Ramos (cell line): ENCODE measurements around the gene ARMC3.
"Not testable (repeated sequence)": the region's sequence is repeated elsewhere in the genome, so short reads cannot be mapped to it uniquely, and the experiment has no call there.

Source experiments
- in situ Hi-C: fragments of 300-500 bp; cut with MboI; formaldehyde crosslinking; loops from one replicate; pipeline ENCODE4 v1.14.3; 2022; ENCODE audit warnings: low sequenced_read_pairs; ENCODE audit not compliant: unreplicated experiment

Gene ARMC3, protein sequence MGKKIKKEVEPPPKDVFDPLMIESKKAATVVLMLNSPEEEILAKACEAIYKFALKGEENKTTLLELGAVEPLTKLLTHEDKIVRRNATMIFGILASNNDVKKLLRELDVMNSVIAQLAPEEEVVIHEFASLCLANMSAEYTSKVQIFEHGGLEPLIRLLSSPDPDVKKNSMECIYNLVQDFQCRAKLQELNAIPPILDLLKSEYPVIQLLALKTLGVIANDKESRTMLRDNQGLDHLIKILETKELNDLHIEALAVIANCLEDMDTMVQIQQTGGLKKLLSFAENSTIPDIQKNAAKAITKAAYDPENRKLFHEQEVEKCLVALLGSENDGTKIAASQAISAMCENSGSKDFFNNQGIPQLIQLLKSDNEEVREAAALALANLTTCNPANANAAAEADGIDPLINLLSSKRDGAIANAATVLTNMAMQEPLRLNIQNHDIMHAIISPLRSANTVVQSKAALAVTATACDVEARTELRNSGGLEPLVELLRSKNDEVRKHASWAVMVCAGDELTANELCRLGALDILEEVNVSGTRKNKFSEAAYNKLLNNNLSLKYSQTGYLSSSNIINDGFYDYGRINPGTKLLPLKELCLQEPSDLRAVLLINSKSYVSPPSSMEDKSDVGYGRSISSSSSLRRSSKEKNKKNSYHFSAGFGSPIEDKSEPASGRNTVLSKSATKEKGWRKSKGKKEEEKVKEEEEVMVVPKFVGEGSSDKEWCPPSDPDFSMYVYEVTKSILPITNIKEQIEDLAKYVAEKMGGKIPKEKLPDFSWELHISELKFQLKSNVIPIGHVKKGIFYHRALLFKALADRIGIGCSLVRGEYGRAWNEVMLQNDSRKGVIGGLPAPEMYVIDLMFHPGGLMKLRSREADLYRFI

DNA sequence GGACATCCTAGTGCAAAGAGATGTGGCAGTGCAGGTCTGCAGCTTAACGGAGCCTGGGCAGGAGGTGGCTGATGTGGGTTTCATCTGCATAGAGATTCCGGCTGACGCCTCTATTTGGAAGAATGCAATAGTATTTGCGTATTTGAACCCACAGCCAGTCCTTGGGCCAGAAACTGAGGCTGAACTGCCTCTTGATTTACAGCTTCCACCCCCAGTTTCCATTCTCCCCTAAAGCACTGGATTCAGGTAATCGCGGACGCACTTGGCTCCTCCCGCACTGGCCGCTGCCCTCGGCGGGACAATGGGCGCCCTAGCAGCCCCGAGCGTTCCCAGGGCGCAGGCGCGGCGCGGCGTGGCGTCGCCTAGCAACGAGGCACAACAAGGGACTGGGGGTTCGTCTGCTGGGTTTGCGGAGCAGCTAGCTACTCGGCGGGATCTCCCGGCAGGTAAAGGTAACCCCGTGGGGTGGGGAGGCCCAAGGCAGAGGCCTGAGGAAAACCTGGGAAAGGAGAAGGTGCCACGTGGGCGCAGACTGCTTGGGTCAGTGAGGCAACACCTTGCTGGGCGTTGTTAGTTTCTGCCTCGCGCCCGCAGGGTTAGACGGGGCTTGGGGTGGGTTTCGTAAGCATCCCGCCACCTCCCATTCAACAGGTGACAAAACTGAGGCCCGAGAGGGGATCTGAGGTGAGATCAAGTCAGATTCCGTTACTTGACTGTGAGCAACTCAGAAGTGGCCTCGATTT is at the start of gene ARMC3:
TSS of gene ARMC3 (plus strand) at position 393 of the 743 bp plus-strand sequence. CDS start 3,944 bp downstream, outside the sequence.
- in situ Hi-C loops = no loop called here

DNA sequence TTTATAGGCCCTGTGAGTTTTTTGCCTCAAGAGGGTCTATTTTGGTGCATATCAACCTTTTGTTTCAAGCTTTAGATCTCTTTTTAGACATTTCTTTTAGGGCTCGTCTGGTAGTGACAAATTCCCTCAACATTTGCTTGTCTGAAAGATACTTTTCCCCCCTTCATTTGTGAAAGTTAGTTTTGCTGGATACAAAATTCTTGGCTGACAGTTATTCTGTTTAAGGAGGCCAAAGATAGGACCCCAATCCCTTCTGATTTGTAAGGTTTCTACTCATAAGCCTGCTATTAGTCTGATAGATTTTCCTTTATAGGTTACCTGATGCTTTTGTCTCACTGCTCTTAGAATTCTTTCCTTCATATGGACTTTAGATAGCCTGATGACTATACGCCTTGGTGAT is 36.1 kb upstream of the ARMC3 start:
- in situ Hi-C loops = no loop called here

DNA sequence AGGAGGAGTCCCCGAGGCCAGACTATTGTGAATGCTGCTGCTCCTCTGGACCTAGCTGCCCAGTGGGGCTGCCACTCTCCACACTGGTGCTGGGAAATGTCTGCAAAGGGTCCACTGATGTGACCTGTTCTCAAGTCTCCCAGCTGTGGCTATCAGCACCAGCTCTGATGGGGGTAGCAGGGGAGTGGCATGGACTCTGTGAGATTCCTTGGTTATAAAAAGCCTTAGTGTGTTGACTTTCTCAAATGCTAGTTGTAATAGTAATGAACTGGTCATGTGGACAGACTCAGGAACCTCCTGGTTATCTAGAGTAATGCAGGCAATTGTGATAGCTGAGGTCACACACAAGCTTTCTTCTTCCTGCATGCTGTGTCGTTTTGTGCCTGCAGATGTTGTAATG is 34.1 kb upstream of the ARMC3 start:
- in situ Hi-C loops = no loop called here

DNA sequence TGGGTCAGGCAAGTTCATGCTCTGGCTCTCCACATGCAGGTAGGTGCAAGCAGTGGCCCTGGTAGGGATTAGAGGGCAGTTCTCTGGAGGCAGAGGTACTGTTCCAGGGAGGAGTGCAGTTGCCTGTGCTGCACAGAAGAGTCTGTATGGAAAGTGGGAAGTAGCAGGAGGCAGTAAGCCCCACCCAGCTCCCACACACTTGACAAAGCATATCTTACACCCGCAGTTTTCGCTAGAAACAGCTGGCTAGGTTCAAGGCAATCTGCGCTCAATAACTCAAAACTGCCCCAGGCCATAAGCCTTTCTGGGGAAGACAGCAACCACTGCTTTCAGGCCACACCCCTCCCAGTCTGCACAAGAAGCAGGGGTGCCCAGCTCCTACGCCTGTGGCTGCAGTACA is 33.1 kb upstream of the ARMC3 start:
- in situ Hi-C loops = no loop called here

GRCh38 chr10:22895252-22895651 is 32.6 kb upstream of the ARMC3 start:
- in situ Hi-C loops = no loop called here

GRCh38 chr10:22897371-22897770 is 30.5 kb upstream of the ARMC3 start:
- in situ Hi-C loops = no loop called here

DNA sequence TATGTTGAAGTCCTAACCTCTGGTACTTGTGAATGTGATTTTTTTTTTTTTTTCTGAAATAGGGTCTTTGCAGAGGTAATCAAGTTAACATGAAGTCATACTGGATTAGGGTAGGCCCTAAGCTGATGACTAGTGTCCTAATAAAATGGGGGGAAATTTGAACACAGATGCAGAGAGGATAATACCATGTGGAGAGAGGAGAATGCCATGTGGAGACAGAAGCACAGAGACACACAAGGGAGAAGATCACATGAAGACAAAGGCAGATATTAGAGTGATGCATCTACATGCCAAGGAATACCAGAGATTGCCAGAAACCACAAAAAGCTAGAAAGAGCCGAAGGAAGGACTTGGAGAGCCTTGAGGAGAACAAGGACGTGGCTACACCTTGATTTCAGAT is 28.5 kb upstream of the ARMC3 start:
- in situ Hi-C loops = no loop called here

- in situ Hi-C loops = no loop called here
These were observed 28.1 kb upstream of the ARMC3 start for GRCh38 chr10:22899775-22900174.

DNA sequence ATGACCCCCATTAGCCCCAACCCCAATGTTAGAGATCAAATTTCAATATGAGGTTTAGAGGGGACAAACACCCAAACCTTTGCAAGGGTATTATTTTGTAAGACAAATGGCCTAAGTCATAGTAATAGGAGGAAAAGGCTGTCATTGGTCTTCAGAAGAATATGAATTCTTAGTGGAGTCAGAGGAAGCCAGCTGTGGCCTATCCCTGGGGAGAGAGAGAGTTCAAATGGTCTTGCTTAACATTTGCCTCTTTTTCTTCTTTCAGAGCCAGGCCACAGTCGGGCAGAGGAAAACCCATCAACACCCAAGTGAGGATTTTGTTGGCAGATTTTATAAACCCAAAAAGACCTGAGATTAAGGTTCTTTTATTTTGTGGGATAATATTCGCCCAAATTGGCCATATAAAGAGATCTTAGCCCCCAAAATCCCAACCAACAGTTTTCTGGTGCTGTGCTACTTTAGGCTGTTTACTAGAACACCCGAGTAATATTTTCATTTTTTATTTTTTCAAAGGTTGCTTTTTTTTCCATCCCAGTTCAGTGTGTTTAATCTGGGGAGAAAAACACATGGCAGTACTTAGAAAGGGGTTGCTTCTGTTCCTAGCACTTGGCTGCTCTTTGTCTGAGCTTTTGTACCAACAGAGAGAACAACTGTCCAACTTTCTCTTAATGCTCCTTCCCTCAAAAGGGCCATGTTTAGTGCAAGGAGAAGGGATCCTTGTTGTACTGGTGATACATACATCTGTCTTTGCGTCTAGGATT is 26.8 kb upstream of the ARMC3 start:
- in situ Hi-C loops = no loop called here

DNA sequence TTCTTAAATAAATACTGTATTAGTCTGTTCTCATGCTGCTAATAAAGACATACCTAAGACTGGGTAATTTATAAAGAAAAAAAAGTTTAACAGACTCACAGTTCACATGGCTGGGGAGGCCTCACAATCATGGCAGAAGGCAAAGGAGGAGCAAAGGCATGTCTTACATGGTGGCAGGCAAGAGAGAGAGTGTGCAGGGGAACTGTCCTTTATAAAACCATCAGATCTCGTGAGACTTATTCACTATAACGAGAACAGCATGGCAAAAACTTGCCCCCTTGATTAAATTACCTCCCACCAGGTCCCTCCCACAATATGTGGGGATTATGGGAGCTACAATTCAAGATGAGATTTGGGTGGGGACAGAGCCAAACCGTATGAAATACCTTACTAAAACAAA is 25.7 kb upstream of the ARMC3 start:
- in situ Hi-C loops = not testable (repeated sequence)

DNA sequence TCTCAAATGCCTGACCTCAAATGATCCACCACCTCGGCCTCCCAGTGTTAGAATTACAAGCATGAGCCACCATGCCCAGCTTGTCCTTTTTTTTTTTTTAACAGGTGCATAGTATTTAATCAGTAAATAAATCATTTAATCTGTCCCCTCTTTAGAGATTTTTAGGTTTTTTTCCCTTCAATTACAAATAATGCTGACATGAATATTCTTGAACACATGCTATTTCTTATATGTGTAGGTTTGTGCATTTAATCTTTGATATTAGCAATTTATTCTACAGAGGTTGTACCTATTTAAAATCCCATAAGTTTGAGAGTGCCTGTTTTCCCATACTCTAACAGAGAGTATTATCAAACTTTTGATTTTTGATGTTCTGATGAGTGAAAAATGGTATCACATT is 24.2 kb upstream of the ARMC3 start:
- in situ Hi-C loops = no loop called here

- in situ Hi-C loops = no loop called here
These were observed 21.1 kb upstream of the ARMC3 start for GRCh38 chr10:22906767-22907166.

- in situ Hi-C loops = no loop called here
These were observed 19.0 kb upstream of the ARMC3 start for GRCh38 chr10:22908837-22909236.

DNA sequence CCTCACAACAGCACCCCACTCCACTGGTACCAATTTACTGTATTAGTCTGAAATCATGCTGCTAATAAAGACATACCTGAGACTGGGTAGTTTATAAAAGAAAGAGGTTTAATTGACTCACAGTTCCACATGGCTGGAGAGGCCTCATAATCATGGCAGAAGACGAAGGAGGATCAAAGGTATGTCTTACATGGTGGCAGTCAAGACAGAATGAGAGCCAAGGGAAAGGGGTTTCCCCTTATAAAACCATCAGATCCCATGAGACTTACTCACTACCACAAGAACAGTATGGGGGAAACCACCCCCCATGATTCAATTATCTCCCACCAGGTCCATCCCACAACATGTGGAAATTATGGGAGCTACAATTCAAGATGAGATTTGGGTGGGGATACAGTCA is 18.2 kb upstream of the ARMC3 start:
- in situ Hi-C loops = not testable (repeated sequence)

DNA sequence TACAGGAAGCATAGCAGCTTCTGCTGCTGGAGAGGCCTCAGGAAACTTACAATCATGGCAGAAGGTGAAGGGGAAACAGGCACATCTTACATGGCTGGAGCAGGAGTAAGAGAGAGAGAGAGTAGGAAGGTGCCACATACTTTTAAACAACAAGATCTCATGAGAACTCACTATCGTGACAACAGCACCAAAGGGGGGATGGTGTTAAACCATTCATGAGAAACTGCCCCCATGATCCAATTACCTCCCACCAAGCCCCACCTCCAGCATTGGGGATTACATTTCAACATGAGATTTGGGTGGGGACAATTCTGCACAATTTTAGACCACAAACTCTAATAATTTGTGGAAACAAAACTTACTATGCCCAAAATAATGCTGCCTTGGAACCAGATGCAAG is 16.8 kb upstream of the ARMC3 start:
- in situ Hi-C loops = no loop called here

- in situ Hi-C loops = no loop called here
These were observed 15.7 kb upstream of the ARMC3 start for GRCh38 chr10:22911889-22912762.

GRCh38 chr10:22912763-22913384 is 15.0 kb upstream of the ARMC3 start:
- in situ Hi-C loops = no loop called here

DNA sequence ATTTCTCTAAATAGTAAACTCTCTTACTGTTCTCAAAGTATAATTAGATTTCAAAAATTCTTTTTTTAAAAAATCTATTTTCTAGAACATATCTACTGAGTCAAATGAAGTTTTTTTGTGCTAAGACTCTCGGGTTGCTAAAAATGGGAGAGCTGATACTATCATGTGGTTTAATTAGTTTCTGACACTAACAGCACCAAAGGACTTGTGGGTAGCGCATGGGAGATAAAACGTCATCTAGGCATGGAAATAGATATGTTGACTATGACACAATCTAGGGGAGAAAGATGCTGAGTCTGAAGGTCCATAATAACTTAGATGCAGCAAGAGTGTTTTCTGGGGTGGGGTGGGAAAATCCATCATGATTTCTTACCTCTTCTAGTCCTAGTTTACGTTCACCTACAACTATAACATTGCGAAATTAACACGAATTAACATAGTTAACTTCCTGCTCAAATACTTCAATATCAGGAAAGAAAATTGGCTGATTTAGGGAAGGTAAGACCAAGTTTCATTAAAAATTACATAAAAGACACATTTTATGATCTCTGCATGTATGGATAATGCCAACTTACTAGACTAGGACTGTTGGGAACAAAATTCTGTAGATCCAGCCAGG is 14.3 kb upstream of the ARMC3 start:
- in situ Hi-C loops = no loop called here
